HepG2 (cell line): ENCODE results near the gene UBAC1. TPM values are rescaled to one million over a fixed set of nuclear protein-coding genes. Genes with fewer than 3 reads are reported as not detected.
A peak's percentile ranks its signal among the peaks of the same experiment; 100 is the strongest.

Source experiments
- AHR ChIP-seq: IDR thresholded peaks from 2 replicates; pipeline ENCODE4 v1.6.1; 2018; ENCODE audit warnings: missing genetic modification reagents, missing compliant biosample characterization
- CERS6 ChIP-seq: sonication (generic); formaldehyde crosslinking; IDR thresholded peaks from 2 replicates; pipeline ENCODE4 v1.5.0; 2020; ENCODE audit warnings: missing genetic modification reagents
- E2F1 ChIP-seq: sonication (generic); formaldehyde crosslinking; IDR thresholded peaks from 2 replicates; pipeline ENCODE4 v1.5.0; 2020; ENCODE audit warnings: missing genetic modification reagents
- GATA4 ChIP-seq: sonication (generic); IDR thresholded peaks from 2 replicates; pipeline ENCODE4 v1.6.1; 2016; ENCODE audit warnings: antibody characterized with exemption, low read depth, borderline replicate concordance
- HDAC2 ChIP-seq: sonication (generic); formaldehyde crosslinking; IDR thresholded peaks from 2 replicates; pipeline ENCODE4 v1.4.0; 2020; ENCODE audit warnings: missing genetic modification reagents
- HOXA3 ChIP-seq: sonication (generic); formaldehyde crosslinking; IDR thresholded peaks from 2 replicates; pipeline ENCODE4 v1.5.0; 2020; ENCODE audit warnings: missing genetic modification reagents
- KDM2A ChIP-seq: sonication (generic); formaldehyde crosslinking; IDR thresholded peaks from 2 replicates; pipeline ENCODE4 v1.4.0; 2020; ENCODE audit warnings: low read depth, missing genetic modification reagents, borderline replicate concordance
- PHF20 ChIP-seq: sonication (generic); formaldehyde crosslinking; IDR thresholded peaks from 2 replicates; pipeline ENCODE4 v1.5.0; 2020; ENCODE audit warnings: mild to moderate bottlenecking, missing genetic modification reagents
- PHF21A ChIP-seq: sonication (generic); formaldehyde crosslinking; IDR thresholded peaks from 2 replicates; pipeline ENCODE4 v1.5.0; 2020; ENCODE audit warnings: mild to moderate bottlenecking, missing genetic modification reagents
- PLRG1 ChIP-seq: fragments of 450-650 bp; conservative IDR thresholded peaks from 2 replicates; pipeline ENCODE4 v1.6.1; 2016
- TFAP4 ChIP-seq: sonication (generic); IDR thresholded peaks from 2 replicates; pipeline ENCODE4 v1.6.1; 2016; ENCODE audit warnings: low read depth, borderline replicate concordance
- ZBTB25 ChIP-seq: IDR thresholded peaks from 2 replicates; pipeline ENCODE4 v1.6.1; 2018; ENCODE audit warnings: missing genetic modification reagents
- ZBTB37 ChIP-seq: sonication (generic); formaldehyde crosslinking; IDR thresholded peaks from 2 replicates; pipeline ENCODE4 v1.4.0; 2020; ENCODE audit warnings: mild to moderate bottlenecking, missing genetic modification reagents
- ZBTB7B ChIP-seq: sonication (generic); formaldehyde crosslinking; IDR thresholded peaks from 2 replicates; pipeline ENCODE4 v1.4.0; 2020; ENCODE audit warnings: missing genetic modification reagents
- ZBTB8A ChIP-seq: sonication (generic); formaldehyde crosslinking; IDR thresholded peaks from 2 replicates; pipeline ENCODE4 v1.4.0; 2020; ENCODE audit warnings: mild to moderate bottlenecking, low read depth, missing genetic modification reagents, borderline replicate concordance
- ZNF18 ChIP-seq: sonication (generic); formaldehyde crosslinking; IDR thresholded peaks from 2 replicates; pipeline ENCODE4 v1.8.0; 2022; ENCODE audit warnings: mild to moderate bottlenecking, missing genetic modification reagents; ENCODE audit not compliant: insufficient replicate concordance
- ZNF224 ChIP-seq: sonication (generic); formaldehyde crosslinking; IDR thresholded peaks from 2 replicates; pipeline ENCODE4 v1.5.0; 2020; ENCODE audit warnings: mild to moderate bottlenecking, missing genetic modification reagents
- ZNF263 ChIP-seq: sonication (generic); formaldehyde crosslinking; IDR thresholded peaks from 2 replicates; pipeline ENCODE4 v1.4.0; 2020; ENCODE audit warnings: missing genetic modification reagents
- ZNF556 ChIP-seq: sonication (generic); formaldehyde crosslinking; IDR thresholded peaks from 2 replicates; pipeline ENCODE4 v1.4.0; 2020; ENCODE audit warnings: mild to moderate bottlenecking, missing genetic modification reagents, borderline replicate concordance
- ZNF562 ChIP-seq: sonication (generic); formaldehyde crosslinking; IDR thresholded peaks from 2 replicates; pipeline ENCODE4 v1.8.0; 2022; ENCODE audit warnings: missing genetic modification reagents, borderline replicate concordance
- ZNF572 ChIP-seq: sonication (generic); formaldehyde crosslinking; IDR thresholded peaks from 2 replicates; pipeline ENCODE4 v1.5.1; 2020; ENCODE audit warnings: mild to moderate bottlenecking, missing genetic modification reagents
- ZNF720 ChIP-seq: sonication (generic); formaldehyde crosslinking; IDR thresholded peaks from 2 replicates; pipeline ENCODE4 v1.4.0; 2020; ENCODE audit warnings: missing genetic modification reagents
- ZNF773 ChIP-seq: sonication (generic); formaldehyde crosslinking; IDR thresholded peaks from 2 replicates; pipeline ENCODE4 v1.4.0; 2020; ENCODE audit warnings: missing genetic modification reagents, borderline replicate concordance
- ZSCAN29 ChIP-seq: sonication (generic); formaldehyde crosslinking; conservative IDR thresholded peaks from 2 replicates; pipeline ENCODE4 v1.4.0; 2020; ENCODE audit warnings: mild to moderate bottlenecking, missing genetic modification reagents
- polyA plus RNA-seq, 8 experiments: library from polyadenylated mRNA; depleted of rRNA in 3 of 8; stranded (reverse) in 7 of 8; unstranded in 1 of 8; fragments of >200 nt; fragmentation: Illumina TruSeq in 4 of 8; extraction: Trizol in 4 of 8; gene quantifications; 2 replicates each; pipeline versions ENCODE4 v1.2.1 to v1.2.3, GENCODE V29; 2011 to 2016; ENCODE audit warnings: low read depth in 4 of 8, missing spikeins in 1 of 8, mixed read lengths in 1 of 8; ENCODE audit not compliant: insufficient read depth in 1 of 8
- total RNA-seq, 5 experiments: library from RNA; depleted of rRNA; stranded (reverse); fragments of >200 nt; fragmentation: Illumina TruSeq; extraction: Trizol; gene quantifications; 2 replicates each; pipeline ENCODE4 v1.2.3, GENCODE V29; 2016; ENCODE audit warnings: low read depth in 1 of 5

UBAC1 gene
- total and polyA plus RNA-seq, 2 of the 13 experiments (the other 11 are each of a cell fraction or from before 2014, with no cell fraction given) = 32.2 to 34.1 TPM

- TF ChIP-seq ZNF572 (CRISPR knock-in tag) = no peak
- TF ChIP-seq ZSCAN29 (CRISPR knock-in tag) = no peak
- TF ChIP-seq HDAC2 (CRISPR knock-in tag) = no peak
- no peak for TF ChIP-seq ZBTB8A (CRISPR knock-in tag)
- TF ChIP-seq E2F1 (CRISPR knock-in tag) = no peak
- TF ChIP-seq ZNF773 (CRISPR knock-in tag) = no peak
- TF ChIP-seq PHF21A (CRISPR knock-in tag) = peak; percentile 82; the same call in 1 of the 2 replicates
- peak; percentile 59; the same call in 1 of the 2 replicates for TF ChIP-seq ZNF556 (CRISPR knock-in tag)
- TF ChIP-seq HOXA3 (CRISPR knock-in tag) = no peak
- TF ChIP-seq TFAP4 = peak; percentile 5; the same call in 1 of the 2 replicates
- no peak for TF ChIP-seq AHR (CRISPR knock-in tag)
- TF ChIP-seq PLRG1 = no peak
- peak; percentile 50 for TF ChIP-seq ZNF18 (CRISPR knock-in tag)
- TF ChIP-seq ZNF562 (CRISPR knock-in tag) = no peak
- no peak for TF ChIP-seq ZNF263 (CRISPR knock-in tag)
- TF ChIP-seq ZBTB7B = peak; percentile 91
- TF ChIP-seq CERS6 (CRISPR knock-in tag) = no peak
- TF ChIP-seq GATA4 = no peak
- TF ChIP-seq ZNF720 (CRISPR knock-in tag) = no peak
- TF ChIP-seq ZBTB25 (CRISPR knock-in tag) = 0 out of 2 replicates have a peak, but pooled peaks have one; percentile 3
- peak; percentile 10; the same call in 1 of the 2 replicates for TF ChIP-seq KDM2A (CRISPR knock-in tag)
- no peak for TF ChIP-seq PHF20 (CRISPR knock-in tag)
- TF ChIP-seq ZNF224 (CRISPR knock-in tag) = no peak
- no peak for TF ChIP-seq ZBTB37 (CRISPR knock-in tag)
Observed at GRCh38 chr9:135994501-135995192, 33.5 kb upstream of the UBAC1 start (continued).
